ENCODE results near the gene ST6GALNAC5. TPM values are rescaled to one million over a fixed set of nuclear protein-coding genes. Genes with fewer than 3 reads are reported as not detected.
"Not testable (repeated sequence)": the region's sequence is repeated elsewhere in the genome, so short reads cannot be mapped to it uniquely, and the experiment has no call there.

Gene ST6GALNAC5
- total RNA-seq, 1 experiment from 2014 or later = not detected

DNA sequence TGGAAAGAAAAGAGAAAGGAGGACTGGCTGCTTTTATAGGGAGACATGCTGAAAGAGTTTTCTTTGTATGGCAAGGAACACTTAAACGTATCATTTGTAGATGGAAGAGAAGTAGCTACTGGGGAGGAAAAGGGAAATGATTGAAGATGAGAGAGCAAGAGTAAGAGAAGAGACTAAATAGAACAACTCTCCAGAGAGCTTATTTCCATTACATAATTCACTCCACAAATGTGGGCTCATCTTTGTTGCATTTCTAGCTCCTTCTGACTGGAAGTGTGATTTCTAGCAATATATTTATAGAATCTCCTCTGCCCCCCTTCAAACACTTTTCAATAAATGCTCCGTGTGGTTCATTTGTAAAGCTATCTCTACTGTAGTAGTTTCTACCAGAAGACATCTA is 71.0 kb downstream of the ST6GALNAC5 start:
- DNase-seq (ENCODE audit: low spot score) = no peak

DNA sequence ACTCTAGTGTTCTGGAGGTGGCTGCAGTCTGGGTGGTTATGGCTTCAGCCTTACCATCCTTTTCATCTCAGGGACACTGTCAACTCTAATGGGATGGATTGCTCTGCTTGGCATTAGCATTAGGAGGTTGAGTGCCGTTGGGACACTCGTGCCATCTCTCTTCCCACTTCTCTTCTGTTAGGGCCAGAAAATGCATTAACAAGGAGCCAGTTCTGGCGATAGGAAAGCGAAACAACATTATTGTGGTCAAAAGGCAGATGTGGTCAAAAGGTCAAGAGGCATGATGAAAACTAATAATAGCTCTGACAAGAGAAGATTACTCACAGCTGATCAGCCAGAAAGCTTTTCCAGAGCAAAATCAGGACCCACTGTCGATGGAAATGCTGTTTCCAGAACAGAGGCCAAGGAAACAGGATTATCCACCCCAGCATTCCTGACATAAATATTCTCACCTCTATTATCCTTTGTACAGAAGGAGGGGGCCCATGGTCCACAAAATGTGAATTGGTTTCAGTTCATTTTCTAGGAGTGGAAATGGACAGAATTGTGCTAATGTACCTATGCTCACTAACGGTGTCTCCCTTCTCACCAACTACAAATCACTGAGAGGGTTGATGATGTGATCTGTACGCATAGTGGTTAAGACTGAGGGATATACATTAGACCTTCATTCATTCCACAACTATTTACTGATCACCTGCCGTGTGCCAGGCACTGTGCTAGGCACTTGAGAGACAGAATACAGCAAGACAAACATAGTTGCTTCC is 72.0 kb downstream of the ST6GALNAC5 start:
- DNase-seq (ENCODE audit: low spot score) = peak; percentile 19

DNA sequence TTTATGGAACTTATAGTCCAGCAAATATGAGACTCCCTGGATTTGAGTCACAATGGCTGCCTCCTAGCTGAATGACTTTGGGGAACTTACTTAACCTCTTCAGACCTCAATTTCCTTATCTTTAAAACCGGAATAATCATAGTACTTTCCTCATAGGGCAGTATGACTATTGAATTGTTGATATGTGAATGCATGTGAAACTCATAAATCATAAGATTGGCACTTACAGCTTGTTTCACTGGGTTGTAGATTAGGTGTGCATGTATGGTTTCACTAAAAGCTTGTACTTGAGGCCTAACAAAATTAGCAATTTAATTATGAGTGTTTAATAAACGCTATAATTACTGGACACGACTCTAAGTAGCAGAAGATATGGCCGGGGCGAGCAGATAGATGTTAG is 72.5 kb downstream of the ST6GALNAC5 start:
- no peak for DNase-seq (ENCODE audit: low spot score)

DNA sequence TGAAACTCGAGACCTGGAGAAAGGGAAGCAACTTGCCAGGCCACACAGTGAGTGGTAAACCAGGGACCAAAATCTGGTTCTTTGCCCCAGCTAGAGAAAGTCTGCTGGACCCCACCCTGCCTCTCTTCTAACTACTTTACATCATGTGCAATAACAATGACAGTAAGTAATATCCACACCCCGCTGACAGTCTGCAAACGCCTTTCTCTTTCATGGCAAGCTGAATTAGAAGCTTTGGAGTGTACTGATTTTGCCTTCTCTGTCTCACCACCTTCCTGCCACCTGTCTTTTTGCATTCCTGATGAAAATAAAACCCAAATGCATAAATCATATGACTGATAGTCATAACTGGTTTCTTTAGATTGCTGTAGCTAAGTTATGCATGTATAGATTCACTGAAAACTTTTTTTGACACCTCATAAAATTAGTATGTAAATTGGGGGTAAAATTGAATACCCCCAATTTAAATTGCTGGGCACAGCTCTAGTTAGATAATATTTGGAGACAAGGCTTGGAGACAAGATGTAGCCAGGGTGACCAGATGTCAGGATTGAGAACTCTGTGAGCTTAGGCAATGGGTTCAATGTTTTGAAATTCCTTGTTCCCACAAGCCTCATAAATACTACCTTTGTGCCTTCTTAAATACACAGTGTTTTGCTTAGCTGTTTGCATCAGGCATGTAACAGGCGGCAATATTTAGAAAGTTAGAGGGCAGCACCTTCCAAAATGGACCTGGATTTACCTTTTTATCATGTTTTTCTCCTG is 73.5 kb downstream of the ST6GALNAC5 start:
- no peak for DNase-seq (ENCODE audit: low spot score)

DNA sequence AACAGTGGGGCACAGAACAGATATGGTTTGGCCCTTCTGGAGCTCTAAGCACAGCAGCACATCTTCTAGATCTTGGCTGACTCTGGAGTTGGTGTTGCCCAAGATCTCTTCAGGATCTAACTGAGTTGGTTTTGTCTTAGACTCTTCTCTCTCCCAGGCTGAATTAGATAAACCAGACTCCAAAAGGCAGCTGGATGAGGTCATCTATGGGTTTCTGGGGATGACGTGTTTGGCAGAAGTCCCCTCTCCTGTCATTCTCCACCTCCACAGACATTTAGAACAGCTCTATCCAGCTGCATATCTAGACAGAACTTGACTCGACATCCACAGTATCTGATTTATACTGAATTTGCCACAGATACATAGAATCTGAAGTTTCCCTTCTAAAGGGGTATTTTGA is 75.3 kb downstream of the ST6GALNAC5 start:
- DNase-seq (ENCODE audit: low spot score) = no peak

DNA sequence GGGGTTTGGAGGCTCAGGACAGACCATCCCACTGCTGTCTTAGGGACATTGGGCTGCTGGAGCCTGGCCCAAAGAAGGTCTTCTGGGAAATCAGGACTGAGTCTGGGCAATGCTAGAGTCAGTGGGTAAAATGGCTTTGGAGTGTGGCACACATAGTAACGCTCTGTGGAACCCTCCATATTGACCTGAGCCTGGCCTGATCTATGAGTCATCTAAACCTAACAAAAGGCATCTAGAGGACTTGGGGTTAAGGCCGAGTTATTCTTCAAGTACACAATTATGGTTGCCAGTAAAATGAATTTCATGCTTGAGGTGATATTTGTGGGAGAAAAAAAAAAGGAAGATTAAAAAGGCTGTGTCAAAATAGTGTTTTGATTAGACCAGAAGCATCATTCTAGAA is 77.7 kb downstream of the ST6GALNAC5 start:
- no peak for DNase-seq (ENCODE audit: low spot score)

DNA sequence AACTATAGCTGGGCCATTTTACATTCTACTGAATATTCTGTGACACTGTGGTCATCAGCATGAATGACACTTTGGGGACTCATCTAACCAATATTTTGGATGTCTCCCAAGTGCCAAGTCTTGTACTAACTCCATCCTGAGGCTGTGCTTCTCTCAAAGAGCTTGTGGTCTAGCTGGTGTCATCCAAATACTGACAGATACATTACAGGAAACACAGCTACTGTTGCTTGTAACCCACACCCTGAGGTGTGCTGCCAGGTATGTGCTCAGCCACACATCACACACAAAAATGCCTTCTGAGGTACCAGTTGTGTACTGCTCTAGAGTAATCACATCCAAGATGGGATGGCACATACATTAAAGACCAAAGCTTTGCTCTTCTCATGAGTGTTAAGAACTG is 81.6 kb downstream of the ST6GALNAC5 start:
- DNase-seq (ENCODE audit: low spot score) = no peak

DNA sequence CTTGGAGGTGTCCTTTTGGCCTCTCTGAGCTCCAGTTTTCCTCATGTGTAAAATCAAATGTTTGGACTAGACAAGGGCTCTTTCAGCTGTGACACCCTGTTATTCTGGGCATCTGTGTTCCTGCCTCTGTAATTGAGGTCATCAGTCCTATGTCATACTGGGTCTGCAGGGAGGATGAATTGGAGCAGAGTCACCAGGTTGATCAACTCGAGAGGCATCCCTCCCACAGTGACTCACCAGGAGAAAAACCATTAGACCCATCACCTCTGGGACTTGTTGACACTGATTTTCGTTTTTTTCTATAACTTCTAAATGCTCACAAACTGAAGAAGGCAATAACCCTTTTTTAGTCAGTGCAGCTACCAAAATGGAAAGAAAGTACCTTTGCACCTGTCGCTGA is 82.2 kb downstream of the ST6GALNAC5 start:
- no peak for DNase-seq (ENCODE audit: low spot score)

DNA sequence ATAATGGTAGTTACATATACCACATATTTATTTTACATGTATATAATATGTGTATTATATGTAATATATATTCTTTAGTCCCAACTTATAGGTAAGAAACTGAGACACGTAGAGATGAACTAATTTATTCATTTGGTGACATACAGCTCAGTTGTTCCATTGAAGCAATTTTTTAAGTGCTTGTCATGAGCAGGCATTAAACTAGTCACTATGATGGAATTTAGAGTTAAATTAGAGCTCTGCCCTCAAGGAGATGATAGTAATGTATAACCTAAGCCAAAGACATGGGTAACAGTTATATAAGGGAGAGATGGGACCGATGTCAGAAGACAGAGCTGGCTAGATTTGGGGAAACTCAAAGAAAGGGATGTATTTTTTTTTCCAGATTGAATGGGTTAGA is 83.0 kb downstream of the ST6GALNAC5 start:
- no peak for DNase-seq (ENCODE audit: low spot score)

DNA sequence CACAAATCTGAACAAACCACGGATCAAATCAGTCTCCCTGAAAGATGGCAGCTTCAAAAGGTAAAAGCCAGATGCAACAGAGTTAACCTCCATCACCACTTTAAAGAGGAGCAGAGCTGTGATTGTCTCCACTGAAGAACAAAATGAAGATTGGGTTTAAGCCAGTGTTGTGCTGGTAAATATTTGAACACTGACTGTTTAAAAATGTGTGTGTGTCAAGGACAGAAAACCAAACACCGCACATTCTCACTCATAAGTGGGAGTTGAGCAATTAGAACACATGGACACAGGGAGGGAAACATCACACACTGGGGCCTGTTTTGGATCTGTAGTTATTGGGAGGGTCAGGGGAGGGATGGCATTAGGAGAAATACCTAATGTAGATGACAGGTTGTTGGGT is 83.9 kb downstream of the ST6GALNAC5 start:
- no peak for DNase-seq (ENCODE audit: low spot score)

DNA sequence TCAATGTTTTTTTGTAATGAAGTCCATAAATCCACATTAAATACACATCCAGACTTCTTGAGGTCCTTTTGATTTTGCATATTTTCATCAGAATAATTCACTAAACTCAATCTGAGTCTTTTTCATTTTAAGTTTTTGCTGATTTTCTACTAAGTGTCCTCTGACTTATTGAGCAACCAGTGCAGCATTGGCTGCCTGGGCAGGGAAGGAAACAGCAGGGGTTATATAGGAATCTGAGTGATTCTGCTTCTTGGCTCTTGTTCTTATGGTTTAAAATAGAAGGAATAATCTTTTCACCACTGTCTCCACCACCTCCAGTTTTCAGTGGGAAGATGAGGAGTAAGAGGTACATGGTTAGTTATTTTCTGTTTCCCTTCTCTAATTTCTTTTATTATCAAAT is 88.4 kb downstream of the ST6GALNAC5 start:
- no peak for DNase-seq (ENCODE audit: low spot score)

DNA sequence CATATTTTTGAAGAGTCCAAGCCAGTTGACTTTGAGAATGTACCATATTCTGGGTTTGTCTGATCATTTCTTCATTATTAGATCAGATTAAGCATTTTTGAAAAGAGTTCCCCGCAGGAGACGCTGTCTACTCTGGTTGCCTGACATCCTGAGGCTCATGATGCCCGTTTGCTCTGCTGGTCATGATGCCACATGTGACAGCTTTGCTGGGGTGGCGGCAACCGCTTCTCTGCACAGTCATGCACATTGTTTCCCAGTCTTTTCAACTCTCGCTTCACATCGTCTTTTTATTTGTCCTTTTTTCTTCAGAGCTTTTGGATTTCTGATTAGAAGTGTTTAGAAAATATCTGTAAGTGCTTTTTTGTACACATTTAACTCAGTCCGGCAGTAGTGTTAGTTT is 90.7 kb downstream of the ST6GALNAC5 start:
- DNase-seq (ENCODE audit: low spot score) = no peak

DNA sequence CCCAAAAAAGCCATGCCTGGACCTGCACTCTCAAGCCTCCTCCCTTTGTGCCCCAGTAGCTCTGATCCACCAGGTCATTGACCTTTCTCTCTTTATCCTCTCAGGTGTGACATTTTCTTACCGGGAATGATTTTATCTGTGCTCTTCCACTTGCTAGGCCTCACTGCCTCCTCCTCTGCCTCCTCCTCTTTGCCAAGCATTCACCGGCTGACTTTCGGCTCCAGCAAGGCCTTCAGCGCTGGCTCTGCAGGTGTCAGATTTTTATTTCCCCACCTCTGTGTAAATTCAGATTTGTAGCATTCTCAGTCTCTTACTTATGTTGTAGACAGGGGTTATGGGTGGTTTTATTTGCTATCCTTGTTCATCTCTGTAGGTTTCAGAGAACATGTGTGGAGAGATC is 91.5 kb downstream of the ST6GALNAC5 start:
- no peak for DNase-seq (ENCODE audit: low spot score)

DNA sequence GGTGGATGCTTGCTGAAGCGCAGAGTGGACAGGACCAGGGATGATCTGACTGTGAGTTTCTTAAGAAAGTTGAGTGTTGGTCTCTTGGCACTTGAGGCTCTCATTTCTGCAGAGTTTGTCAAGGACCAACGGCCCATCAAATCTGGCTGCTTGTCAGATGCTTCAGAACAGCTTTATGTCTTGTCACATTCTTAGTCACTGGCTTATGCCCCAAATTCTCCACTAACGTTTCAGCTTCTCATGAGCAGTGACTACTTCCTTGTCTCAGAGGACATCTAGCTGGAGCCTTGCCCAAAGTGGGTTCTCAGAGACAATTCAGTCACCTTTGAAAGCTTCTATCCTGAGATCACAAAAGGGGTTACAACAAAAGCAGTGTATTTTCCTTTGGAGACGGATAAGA is 92.3 kb downstream of the ST6GALNAC5 start:
- DNase-seq (ENCODE audit: low spot score) = no peak

DNA sequence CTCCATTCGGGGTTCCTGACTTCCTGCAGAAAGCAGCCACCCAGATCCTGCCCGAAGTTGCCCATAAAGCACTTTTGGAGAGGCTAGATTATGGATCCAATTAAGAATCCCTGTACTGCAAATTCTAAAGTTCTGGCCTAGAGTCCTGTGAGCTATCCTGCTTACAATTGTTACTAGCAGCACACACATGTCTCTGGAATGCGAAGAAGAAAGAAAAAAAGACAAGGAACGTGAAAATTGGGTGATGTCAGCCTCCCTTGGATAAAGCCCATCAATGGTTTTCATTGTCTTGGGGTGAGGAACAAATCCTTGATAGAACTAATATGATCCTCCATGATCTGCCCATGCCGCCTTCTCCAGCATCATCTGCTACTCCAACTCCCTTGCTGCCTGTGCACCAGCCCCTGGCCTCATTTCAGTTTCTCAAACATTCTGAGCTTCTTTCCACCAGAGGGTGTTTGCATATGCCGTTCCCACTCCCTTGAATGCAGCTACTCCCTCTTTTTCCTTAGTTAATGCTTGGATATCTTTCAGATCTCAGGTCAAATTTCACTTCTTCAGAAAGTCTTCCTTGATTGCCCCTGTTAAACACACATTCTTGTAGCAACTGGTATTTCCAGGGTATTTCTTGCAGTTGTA is 94.0 kb downstream of the ST6GALNAC5 start:
- no peak for DNase-seq (ENCODE audit: low spot score)

DNA sequence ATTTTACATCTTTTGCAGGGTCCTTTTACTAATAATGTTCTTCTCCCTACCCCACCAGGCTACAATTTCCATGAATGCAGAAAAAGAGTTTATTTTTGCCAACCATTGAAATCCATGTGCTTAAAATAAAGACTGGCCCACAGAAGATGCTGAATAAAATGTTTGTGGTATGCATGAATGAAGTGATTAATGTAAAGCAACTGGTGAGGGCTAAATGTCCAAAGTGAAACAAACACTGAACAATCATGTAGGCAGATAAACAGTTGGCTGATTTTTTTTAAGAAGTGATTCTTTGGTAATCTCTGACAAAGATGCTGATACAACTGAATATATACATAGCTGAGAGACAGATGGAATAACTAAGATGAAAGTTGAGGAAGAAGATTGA is 94.5 kb downstream of the ST6GALNAC5 start:
- DNase-seq (ENCODE audit: low spot score) = no peak

DNA sequence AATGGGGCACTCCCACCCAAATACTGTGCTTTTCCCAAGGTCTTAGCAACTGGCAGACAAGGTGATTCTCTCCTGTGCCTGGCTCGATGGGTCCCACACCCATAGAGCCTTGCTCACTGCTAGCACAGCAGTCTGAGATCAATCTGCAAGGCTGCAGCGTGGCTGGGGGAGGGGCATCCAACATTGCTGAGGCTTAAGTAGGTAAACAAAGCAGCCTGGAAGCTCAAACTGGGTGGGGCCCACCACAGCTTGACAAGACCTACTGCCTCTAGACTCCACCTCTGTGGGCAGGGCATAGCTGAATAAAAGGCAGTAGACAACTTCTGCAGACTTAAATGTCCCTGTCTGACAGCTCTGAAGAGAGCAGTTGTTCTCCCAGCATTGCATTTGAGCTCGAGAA is 114.0 kb downstream of the ST6GALNAC5 start:
- not testable (repeated sequence) for DNase-seq (ENCODE audit: low spot score)

DNA sequence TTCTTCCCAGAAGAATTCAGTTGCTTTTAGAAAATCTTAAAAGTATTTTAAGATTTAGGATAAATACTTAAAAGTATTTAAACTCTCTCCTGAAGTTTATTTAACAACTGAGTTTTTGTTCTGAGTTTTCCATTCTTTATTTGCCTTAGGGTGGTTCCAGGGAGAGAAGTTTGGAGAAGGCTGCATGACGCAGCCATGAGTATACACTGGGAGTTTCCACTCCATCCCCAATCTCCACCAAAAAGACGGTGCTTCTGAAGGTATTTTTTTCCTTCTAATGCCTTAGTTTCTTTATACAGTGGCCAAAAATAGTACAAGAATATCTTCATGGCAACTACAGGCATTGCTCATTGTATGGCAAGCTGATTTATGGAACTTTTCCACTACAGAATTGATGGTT is 122.7 kb downstream of the ST6GALNAC5 start:
- DNase-seq (ENCODE audit: low spot score) = no peak

DNA sequence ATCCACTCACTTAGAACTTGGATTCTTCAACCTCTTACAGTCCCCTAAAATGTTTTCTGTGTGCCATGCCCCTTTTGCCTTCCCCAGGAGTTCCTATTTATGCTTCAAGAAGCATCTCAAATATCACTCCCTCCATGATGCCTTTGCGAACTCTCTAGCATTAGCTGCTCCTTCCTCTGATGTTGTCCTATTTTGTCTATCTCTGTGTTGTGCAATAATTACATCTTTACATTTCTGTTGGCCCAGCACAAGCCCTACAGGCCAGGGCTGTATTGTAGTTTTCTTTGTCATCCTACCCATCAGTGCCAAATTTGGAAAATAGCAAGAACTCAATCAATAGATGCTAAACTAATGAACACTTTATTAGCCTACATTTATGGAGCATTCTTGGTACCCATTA is 125.8 kb downstream of the ST6GALNAC5 start:
- no peak for DNase-seq (ENCODE audit: low spot score)

DNA sequence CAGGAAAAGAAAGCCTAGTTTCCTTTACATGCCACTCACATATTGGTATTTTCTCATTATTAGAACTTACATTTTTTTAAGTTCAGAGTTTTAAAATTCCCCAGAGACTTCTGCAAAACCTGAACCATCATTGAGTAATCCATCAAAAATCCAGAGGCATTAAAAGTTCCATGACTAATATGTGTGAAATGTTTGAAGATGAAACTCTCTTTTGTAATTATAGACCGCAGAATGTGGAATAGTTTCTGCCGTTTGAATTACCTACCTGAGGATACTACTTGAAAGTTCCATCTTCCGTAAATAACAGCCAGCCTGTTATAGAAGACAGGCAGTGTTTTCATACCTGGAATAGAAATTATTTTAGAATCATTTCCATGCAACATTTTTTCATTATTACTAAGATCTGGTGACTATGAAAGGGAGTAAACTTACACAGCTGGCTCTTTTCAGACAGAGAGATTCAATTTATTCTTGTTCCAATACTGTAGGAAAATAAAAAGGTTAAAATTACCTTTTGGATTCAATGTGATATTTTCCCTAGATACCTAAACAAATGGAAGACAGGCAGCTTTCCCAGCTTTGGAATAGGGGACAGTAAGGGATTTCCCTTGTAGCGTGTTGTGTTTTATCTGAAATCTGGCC is 131.4 kb downstream of the ST6GALNAC5 start:
- DNase-seq (ENCODE audit: low spot score) = peak; percentile 26

DNA sequence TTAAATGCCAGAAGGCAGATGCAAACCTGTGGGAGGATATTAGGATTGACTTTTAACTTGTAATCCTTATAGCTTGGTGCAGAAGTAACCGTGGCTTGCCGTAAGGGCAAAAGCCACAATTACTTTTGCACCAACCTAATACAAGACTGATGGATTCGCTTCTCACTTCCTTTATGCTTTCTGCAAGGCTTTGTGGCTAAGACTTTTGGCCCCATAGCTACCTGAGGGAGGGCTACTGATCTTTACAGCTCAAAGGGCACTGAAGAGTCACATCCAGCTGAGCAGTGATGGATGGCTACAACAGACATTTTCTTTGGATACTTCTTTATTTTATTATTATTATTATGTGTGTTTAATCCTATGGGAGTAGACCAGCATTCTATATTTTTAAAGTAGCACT is 140.4 kb downstream of the ST6GALNAC5 start:
- no peak for DNase-seq (ENCODE audit: low spot score)

DNA sequence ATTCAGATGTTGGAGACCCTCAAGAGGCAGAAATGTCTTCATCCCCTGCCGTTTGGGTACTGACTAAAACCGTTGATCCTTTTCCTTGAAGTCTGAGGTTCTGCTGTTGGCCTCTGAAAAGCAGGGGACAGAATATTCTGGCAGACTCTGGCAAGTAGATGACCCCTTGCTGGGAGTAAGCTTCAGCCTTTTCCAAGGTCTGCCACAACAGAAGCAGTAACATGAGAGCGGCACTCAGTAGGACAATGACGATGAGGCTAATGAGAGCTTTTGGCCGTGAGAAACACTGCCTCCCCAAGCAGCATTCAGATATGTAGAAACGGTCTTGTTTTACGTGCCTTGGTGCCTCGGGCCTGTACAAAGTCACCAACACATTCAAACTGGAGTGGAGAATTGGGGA is 143.7 kb downstream of the ST6GALNAC5 start:
- no peak for DNase-seq (ENCODE audit: low spot score)
